T-helper 2 cell treated with Interferon-gamma antibody and Interleukin-4, amounts not matched to agents 5 μg/mL and 100 μg/mL, for 36 hours (primary cell): ENCODE results near the gene CD1C.

Experiments
- DNase-seq: peaks from one replicate; pipeline ENCODE4 v3.0.0; 2021; ENCODE audit warnings: low spot score
- H3K27ac Mint-ChIP-seq: one replicate; pipeline ENCODE4 v1.8.0; 2021; ENCODE audit warnings: mild to moderate bottlenecking, mixed read lengths
- H3K27me3 Mint-ChIP-seq: one replicate; pipeline ENCODE4 v1.8.0; 2021; ENCODE audit warnings: low read depth, mixed read lengths
- H3K36me3 Mint-ChIP-seq: one replicate; pipeline ENCODE4 v1.8.0; 2021; ENCODE audit warnings: low read depth, mixed read lengths
- H3K4me1 Mint-ChIP-seq: one replicate; pipeline ENCODE4 v1.8.0; 2021; ENCODE audit warnings: low read depth, mixed read lengths
- H3K4me3 Mint-ChIP-seq: one replicate; pipeline ENCODE4 v1.8.0; 2022; ENCODE audit warnings: mild to moderate bottlenecking, moderate library complexity, mixed read lengths
- H3K9me3 Mint-ChIP-seq: one replicate; pipeline ENCODE4 v1.8.0; 2021; ENCODE audit warnings: mixed read lengths

Gene CD1C

GRCh38 chr1:158286487-158286886 lies 3.2 kb upstream of the CD1C start:
- Mint-ChIP-seq H3K4me1 (peaks cover 19% of the 10 kb centered on the region), H3K36me3 (no peaks in the 10 kb centered on the region), H3K4me3 (no peak overlapping the region), H3K9me3 (peaks cover 5% of the 10 kb centered on the region), H3K27ac (no peak overlapping the region), H3K27me3 (no peaks in the 10 kb centered on the region)
- DNase-seq = no peak

DNA sequence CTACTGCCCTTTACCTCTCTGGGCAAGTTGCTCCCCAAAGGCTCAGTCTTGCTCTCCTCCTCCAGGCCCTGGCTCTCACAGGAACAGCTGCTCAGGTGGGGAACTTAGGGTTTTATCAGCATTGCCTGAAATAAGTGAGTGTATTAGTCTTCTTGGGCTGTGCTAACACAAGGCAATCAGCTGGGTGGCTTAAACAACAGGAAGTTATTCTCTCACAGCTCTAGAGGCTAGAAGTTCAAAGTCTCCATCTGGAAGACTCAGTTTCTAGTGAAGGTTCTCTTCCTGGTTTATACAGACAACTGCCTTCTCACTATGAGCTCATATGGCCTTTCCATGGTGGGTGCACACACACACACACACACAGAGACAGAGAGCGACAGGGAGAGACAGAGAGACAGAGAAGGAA lies 2.8 kb upstream of the CD1C start:
- Mint-ChIP-seq H3K27ac (no peak overlapping the region), H3K27me3 (no peaks in the 10 kb centered on the region), H3K4me3 (no peak overlapping the region), H3K4me1 (peaks cover 19% of the 10 kb centered on the region), H3K9me3 (peaks cover under 1% of the 10 kb centered on the region), H3K36me3 (no peaks in the 10 kb centered on the region)
- DNase-seq = no peak

- Mint-ChIP-seq H3K9me3 (no peaks in the 10 kb centered on the region), H3K27ac (no peak overlapping the region), H3K36me3 (no peaks in the 10 kb centered on the region), H3K27me3 (no peaks in the 10 kb centered on the region), H3K4me3 (no peak overlapping the region), H3K4me1 (peaks cover 16% of the 10 kb centered on the region)
- no peak for DNase-seq
Measured at GRCh38 chr1:158290321-158290844, 660 bp downstream of the CD1C start.

DNA sequence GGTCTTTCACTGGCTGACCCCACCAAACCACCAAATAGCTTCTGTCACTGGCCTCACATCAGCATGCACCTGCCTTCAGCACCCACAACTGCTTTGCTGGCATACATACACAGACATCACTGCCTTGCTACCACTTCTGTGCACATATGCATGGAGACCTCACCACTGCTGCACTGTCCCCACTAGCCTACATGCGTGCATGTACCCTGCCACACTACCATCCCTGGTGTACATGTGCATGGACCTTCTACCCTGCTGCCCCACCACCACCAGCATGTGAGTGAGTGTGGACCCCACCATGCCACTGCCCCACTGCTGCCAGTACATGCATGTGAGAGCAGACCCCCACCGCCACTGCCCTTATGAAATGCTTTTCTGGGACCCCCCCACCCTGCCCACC lies 6.1 kb downstream of the CD1C start:
- DNase-seq = no peak
- Mint-ChIP-seq H3K27me3 (no peaks in the 10 kb centered on the region), H3K4me3 (no peak overlapping the region), H3K36me3 (no peaks in the 10 kb centered on the region), H3K9me3 (peaks cover 4% of the 10 kb centered on the region), H3K4me1 (no peaks in the 10 kb centered on the region), H3K27ac (no peak overlapping the region)

DNA sequence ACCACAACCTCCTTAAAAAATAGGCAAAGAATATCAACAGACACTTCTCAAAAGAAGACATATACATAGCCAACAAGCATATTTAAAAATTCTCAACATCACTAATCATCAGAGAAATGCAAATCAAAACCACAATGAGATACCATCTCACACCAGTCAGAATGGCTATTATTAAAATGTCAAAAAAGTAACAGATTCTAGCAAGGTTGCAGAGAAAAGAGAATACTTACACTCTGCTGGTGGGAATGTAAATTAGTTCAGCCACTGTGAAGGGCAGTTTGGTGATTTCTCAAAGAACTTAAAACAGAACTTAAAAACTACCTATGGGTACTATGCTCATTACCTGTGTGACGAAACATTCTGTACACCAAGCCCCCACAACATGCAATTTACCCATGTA lies 20.9 kb downstream of the CD1C start:
- Mint-ChIP-seq H3K9me3 (peaks cover 11% of the 10 kb centered on the region), H3K27ac (no peak overlapping the region), H3K36me3 (no peaks in the 10 kb centered on the region), H3K4me1 (no peaks in the 10 kb centered on the region), H3K27me3 (no peaks in the 10 kb centered on the region), H3K4me3 (no peak overlapping the region)
- no peak for DNase-seq

DNA sequence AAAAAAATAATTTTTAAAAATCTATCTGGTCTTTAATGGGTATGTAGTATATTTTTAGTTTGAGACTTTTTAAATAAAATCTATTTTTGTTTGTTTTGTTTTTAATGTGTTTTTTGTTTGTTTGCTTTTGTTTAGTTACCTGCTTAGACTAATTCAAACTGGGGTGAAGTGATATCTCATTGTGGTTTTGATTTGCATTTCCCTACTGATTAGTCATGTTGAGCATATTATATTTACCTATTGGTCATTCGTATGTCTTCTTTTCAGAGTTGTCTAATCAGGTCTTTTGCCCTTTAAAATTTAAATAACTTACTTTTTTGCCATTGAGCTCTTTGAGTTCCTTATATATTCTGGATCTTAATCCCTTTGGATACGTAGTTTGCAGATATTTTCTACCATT lies 21.3 kb downstream of the CD1C start:
- Mint-ChIP-seq H3K27me3 (no peaks in the 10 kb centered on the region), H3K4me3 (no peak overlapping the region), H3K27ac (no peak overlapping the region), H3K4me1 (no peaks in the 10 kb centered on the region), H3K36me3 (no peaks in the 10 kb centered on the region), H3K9me3 (peaks cover 11% of the 10 kb centered on the region)
- no peak for DNase-seq

DNA sequence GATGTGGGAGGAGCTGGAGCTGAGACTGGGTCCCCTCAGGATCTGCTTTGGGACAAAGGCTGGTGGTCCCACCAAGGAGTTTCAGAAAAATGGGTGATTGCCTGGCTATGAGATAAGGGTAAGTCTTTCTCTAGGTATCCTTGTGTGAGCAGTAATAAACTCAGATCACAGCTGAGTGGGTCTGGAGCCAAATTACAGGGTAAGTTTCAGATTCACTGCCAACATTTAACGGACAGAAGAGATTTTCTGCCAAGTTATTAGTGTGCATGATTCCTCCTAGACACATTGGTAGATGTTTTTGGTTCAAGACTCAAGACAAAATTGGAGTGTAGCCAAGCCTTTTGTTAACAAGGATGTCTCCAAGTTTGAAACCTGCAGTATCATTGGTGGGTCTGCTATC lies 34.1 kb downstream of the CD1C start:
- Mint-ChIP-seq H3K27ac (no peak overlapping the region), H3K36me3 (no peaks in the 10 kb centered on the region), H3K4me3 (no peak overlapping the region), H3K27me3 (no peaks in the 10 kb centered on the region), H3K4me1 (peaks cover 1% of the 10 kb centered on the region), H3K9me3 (no peaks in the 10 kb centered on the region)
- DNase-seq = no peak

DNA sequence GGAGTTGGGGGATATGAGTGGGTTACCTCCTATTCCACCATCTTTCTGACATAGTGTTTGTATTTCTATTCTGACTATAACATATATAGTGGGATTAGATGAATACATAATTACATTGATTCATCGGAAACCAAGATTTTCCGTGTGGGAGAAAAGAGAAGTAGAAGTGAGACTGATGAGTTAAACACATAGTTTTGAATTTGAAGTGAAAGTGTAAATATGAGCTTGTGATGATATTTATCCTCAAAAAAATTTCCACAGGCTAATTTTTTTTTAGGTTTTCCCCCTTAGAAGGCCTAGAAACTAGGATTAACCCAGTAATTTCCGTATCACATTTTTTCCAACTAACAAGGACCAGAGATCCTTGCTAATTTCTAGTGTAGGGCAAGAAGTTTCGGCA lies 34.7 kb downstream of the CD1C start:
- DNase-seq = no peak
- Mint-ChIP-seq H3K9me3 (no peaks in the 10 kb centered on the region), H3K27me3 (peaks cover 4% of the 10 kb centered on the region), H3K4me3 (no peak overlapping the region), H3K27ac (no peak overlapping the region), H3K36me3 (no peaks in the 10 kb centered on the region), H3K4me1 (peaks cover 1% of the 10 kb centered on the region)

DNA sequence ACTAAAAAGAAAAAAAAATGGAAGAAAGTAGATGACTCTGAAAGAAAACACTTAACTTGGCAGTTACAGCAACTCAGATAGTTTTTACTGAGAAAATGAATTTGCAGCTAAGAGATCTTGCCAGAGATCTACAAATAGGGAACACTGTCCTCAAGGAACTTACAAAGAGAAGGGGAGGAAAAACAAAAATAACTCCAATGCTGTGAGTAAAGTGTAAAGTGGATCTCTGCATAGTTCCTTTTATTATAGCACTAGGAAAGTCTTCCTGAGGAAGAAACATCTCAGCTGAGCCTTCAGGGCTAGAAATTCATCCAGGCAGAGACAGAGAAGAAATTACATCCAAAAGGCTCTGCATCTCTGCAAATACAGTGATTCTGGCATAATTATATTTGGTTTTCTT lies 37.8 kb downstream of the CD1C start:
- DNase-seq = no peak
- Mint-ChIP-seq H3K27me3 (peaks cover 4% of the 10 kb centered on the region), H3K36me3 (no peaks in the 10 kb centered on the region), H3K4me1 (peaks cover 1% of the 10 kb centered on the region), H3K9me3 (no peaks in the 10 kb centered on the region), H3K27ac (no peak overlapping the region), H3K4me3 (no peak overlapping the region)

GRCh38 chr1:158328426-158328825 lies 38.7 kb downstream of the CD1C start:
- Mint-ChIP-seq H3K27me3 (peaks cover 4% of the 10 kb centered on the region), H3K4me1 (peaks cover 4% of the 10 kb centered on the region), H3K27ac (no peak overlapping the region), H3K36me3 (no peaks in the 10 kb centered on the region), H3K4me3 (no peak overlapping the region), H3K9me3 (no peaks in the 10 kb centered on the region)
- DNase-seq = no peak

GRCh38 chr1:158329300-158329699 lies 39.6 kb downstream of the CD1C start:
- Mint-ChIP-seq H3K27me3 (peaks cover 4% of the 10 kb centered on the region), H3K27ac (no peak overlapping the region), H3K9me3 (no peaks in the 10 kb centered on the region), H3K4me3 (no peak overlapping the region), H3K4me1 (peaks cover 6% of the 10 kb centered on the region), H3K36me3 (no peaks in the 10 kb centered on the region)
- no peak for DNase-seq

DNA sequence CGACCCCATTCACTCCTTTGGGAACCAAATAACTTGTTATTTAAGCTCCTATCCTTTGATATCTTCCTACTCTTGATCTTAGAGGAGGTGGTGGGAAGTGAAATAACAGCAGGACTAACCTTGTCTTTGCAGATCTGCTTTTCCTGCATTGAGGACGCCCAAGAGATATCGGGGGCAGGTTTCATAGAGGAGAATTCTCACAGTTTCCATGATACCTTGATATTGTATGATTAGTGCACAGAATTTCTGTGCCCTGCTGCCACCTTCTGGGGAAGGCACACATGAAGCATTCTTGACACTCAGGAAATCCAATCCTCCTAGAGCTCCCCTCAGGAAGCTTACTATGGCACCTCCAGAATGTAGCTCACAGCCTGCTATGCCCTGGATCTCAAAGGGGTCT lies 40.0 kb downstream of the CD1C start:
- Mint-ChIP-seq H3K9me3 (no peaks in the 10 kb centered on the region), H3K4me1 (peaks cover 6% of the 10 kb centered on the region), H3K27me3 (peaks cover 4% of the 10 kb centered on the region), H3K4me3 (no peak overlapping the region), H3K36me3 (no peaks in the 10 kb centered on the region), H3K27ac (no peak overlapping the region)
- DNase-seq = no peak

GRCh38 chr1:158330391-158331105 lies 40.8 kb downstream of the CD1C start:
- no peak overlapping the region for H3K4me3 Mint-ChIP-seq
- H3K4me1 Mint-ChIP-seq = peaks cover 9% of the 10 kb centered on the region
- peaks cover 4% of the 10 kb centered on the region for H3K27me3 Mint-ChIP-seq
- H3K27ac Mint-ChIP-seq = no peak overlapping the region
- no peaks in the 10 kb centered on the region for H3K9me3 Mint-ChIP-seq
- DNase-seq = no peak
- H3K36me3 Mint-ChIP-seq = no peaks in the 10 kb centered on the region

GRCh38 chr1:158331106-158331425 lies 41.3 kb downstream of the CD1C start:
- no peak for DNase-seq
- no peaks in the 10 kb centered on the region for H3K36me3 Mint-ChIP-seq
- no peaks in the 10 kb centered on the region for H3K9me3 Mint-ChIP-seq
- peaks cover 4% of the 10 kb centered on the region for H3K27me3 Mint-ChIP-seq
- H3K27ac Mint-ChIP-seq = no peak overlapping the region
- peaks cover 9% of the 10 kb centered on the region for H3K4me1 Mint-ChIP-seq
- H3K4me3 Mint-ChIP-seq = no peak overlapping the region

- H3K4me1 Mint-ChIP-seq = peaks cover 9% of the 10 kb centered on the region
- no peak within 1 kb of the TSS for H3K27ac Mint-ChIP-seq
- H3K27me3 Mint-ChIP-seq = peaks cover 4% of the 10 kb centered on the region
- no peaks in the 10 kb centered on the region for H3K9me3 Mint-ChIP-seq
- DNase-seq = no peak
- no peak within 1 kb of the TSS for H3K4me3 Mint-ChIP-seq
- H3K36me3 Mint-ChIP-seq = no peaks in the 10 kb centered on the region
Measured at GRCh38 chr1:158331481-158332150, 41.9 kb downstream of the CD1C start, which contains the start of gene CD1B. Gene CD1B, minus strand, starts transcription at chr1:158331531. Its CDS starts 108 bp downstream, at chr1:158331423.
